ENCODE results near the gene VPS26A.

Gene VPS26A

DNA sequence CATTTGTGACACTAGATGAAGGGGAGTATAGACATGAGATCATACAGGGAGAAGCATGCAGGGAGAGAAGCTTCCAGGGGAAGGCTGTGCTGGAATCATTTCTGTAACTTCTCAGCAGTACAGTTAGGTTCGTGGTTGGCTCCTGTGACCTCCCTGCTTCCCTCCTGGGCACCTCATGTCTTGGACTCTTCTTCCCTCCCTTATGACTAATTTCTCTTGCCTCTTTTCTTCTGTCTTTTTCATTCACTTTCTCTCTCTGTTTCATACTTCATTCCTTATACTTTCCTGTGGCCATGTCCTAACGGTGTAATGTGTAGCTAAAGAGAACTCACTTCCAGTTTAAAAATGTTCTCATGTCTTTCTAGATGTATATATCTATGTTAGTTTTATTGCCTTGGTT, 77.1 kb downstream of the VPS26A start:
- no peak for DNase-seq
- no peaks in the 10 kb centered on the region for H3K9me3 ChIP-seq (ENCODE audit: severe bottlenecking)
- no peak overlapping the region for H3K27ac ChIP-seq
- no peak overlapping the region for H3K4me3 ChIP-seq (ENCODE audit: low read depth, low read length)
- H3K36me3 ChIP-seq: peaks cover 46% of the 10 kb centered on the region
- TF ChIP-seq, protein P1, sequence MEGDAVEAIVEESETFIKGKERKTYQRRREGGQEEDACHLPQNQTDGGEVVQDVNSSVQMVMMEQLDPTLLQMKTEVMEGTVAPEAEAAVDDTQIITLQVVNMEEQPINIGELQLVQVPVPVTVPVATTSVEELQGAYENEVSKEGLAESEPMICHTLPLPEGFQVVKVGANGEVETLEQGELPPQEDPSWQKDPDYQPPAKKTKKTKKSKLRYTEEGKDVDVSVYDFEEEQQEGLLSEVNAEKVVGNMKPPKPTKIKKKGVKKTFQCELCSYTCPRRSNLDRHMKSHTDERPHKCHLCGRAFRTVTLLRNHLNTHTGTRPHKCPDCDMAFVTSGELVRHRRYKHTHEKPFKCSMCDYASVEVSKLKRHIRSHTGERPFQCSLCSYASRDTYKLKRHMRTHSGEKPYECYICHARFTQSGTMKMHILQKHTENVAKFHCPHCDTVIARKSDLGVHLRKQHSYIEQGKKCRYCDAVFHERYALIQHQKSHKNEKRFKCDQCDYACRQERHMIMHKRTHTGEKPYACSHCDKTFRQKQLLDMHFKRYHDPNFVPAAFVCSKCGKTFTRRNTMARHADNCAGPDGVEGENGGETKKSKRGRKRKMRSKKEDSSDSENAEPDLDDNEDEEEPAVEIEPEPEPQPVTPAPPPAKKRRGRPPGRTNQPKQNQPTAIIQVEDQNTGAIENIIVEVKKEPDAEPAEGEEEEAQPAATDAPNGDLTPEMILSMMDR (IDR thresholded peaks at IDR 0.05; ENCODE audit: low read depth, low read length): no peak
- no peaks in the 10 kb centered on the region for H3K27me3 ChIP-seq (ENCODE audit: insufficient read depth, low read depth, severe bottlenecking)

- Histone ChIP-seq H3K9me3 (ENCODE audit: severe bottlenecking) (no peaks in the 10 kb centered on the region), H3K36me3 (peaks cover 52% of the 10 kb centered on the region), H3K27me3 (ENCODE audit: insufficient read depth, low read depth, severe bottlenecking) (no peaks in the 10 kb centered on the region), H3K4me3 (ENCODE audit: low read depth, low read length) (no peak overlapping the region), H3K27ac (no peak overlapping the region)
- TF ChIP-seq, protein P1 (IDR thresholded peaks at IDR 0.05; ENCODE audit: low read depth, low read length): no peak
- no peak for DNase-seq
Observed at GRCh38 chr10:69202332-69202731, 78.4 kb downstream of the VPS26A start.

DNA sequence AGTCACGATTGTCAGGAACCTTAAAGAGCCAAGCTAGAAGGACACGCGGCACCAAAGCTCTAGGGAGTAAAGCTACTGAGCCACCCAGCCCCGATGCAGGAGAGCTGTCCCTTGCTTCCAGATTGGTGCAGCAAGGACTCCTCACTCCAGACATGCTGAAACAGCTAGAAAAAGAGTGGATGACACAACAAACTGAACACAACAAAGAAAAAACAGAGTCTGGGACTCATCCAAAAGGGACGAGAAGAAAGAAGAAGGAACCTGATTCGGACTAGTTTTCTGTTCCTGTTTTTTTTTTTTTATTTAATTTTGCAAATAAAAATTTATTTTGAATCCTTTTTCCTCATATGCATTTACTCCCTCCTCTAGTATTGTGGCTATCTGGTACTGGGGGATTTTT, 84.8 kb downstream of the VPS26A start:
- Histone ChIP-seq H3K9me3 (ENCODE audit: severe bottlenecking) (no peaks in the 10 kb centered on the region), H3K27ac (no peak overlapping the region), H3K36me3 (peaks cover 43% of the 10 kb centered on the region), H3K4me3 (ENCODE audit: low read depth, low read length) (no peak overlapping the region), H3K27me3 (ENCODE audit: insufficient read depth, low read depth, severe bottlenecking) (no peaks in the 10 kb centered on the region)
- no peak for DNase-seq
- TF ChIP-seq, protein P1 (IDR thresholded peaks at IDR 0.05; ENCODE audit: low read depth, low read length): no peak

GRCh38 chr10:69209787-69210484, 86.0 kb downstream of the VPS26A start:
- Histone ChIP-seq H3K36me3 (peaks cover 34% of the 10 kb centered on the region), H3K27ac (no peak overlapping the region), H3K27me3 (ENCODE audit: insufficient read depth, low read depth, severe bottlenecking) (no peaks in the 10 kb centered on the region), H3K9me3 (ENCODE audit: severe bottlenecking) (no peaks in the 10 kb centered on the region), H3K4me3 (ENCODE audit: low read depth, low read length) (no peak overlapping the region)
- no peak for DNase-seq
- TF ChIP-seq, protein P1 (IDR thresholded peaks at IDR 0.05; ENCODE audit: low read depth, low read length): no peak

- no peak overlapping the region for H3K27ac ChIP-seq
- H3K36me3 ChIP-seq: peaks cover 24% of the 10 kb centered on the region
- no peaks in the 10 kb centered on the region for H3K9me3 ChIP-seq (ENCODE audit: severe bottlenecking)
- no peak for DNase-seq
- TF ChIP-seq, protein P1 (IDR thresholded peaks at IDR 0.05; ENCODE audit: low read depth, low read length): no peak
- H3K4me3 ChIP-seq (ENCODE audit: low read depth, low read length): no peak overlapping the region
- no peaks in the 10 kb centered on the region for H3K27me3 ChIP-seq (ENCODE audit: insufficient read depth, low read depth, severe bottlenecking)
Observed at GRCh38 chr10:69211104-69211503, 87.1 kb downstream of the VPS26A start.

- Histone ChIP-seq H3K36me3 (peaks cover 20% of the 10 kb centered on the region), H3K27me3 (ENCODE audit: insufficient read depth, low read depth, severe bottlenecking) (no peaks in the 10 kb centered on the region), H3K4me3 (ENCODE audit: low read depth, low read length) (no peak overlapping the region), H3K27ac (no peak overlapping the region), H3K9me3 (ENCODE audit: severe bottlenecking) (no peaks in the 10 kb centered on the region)
- no peak for DNase-seq
- TF ChIP-seq, protein P1 (IDR thresholded peaks at IDR 0.05; ENCODE audit: low read depth, low read length): no peak
Observed at GRCh38 chr10:69211524-69211923, 87.5 kb downstream of the VPS26A start.

Measured in WERI-Rb-1 (cell line).